Measurements from ENCODE around the gene FLT4. TPM values are rescaled to one million over a fixed set of nuclear protein-coding genes. Genes with fewer than 3 reads are reported as not detected.
A peak's percentile ranks its signal among the peaks of the same experiment; 100 is the strongest.
"Not testable (repeated sequence)": the region's sequence is repeated elsewhere in the genome, so short reads cannot be mapped to it uniquely, and the experiment has no call there.

FLT4 gene
- total RNA-seq, result 1.3 TPM

- peak within 1 kb of the TSS; percentile 24 for H3K4me3 ChIP-seq (ENCODE audit: low read length)
Observed at GRCh38 chr5:180649297-180650039, at the start of gene FLT4. TSS of gene FLT4 (minus strand) at chr5:180649600. CDS start at chr5:180649545, 55 bp downstream.

GRCh38 chr5:180699042-180699441, 49.6 kb upstream of the FLT4 start:
- no peaks in the 10 kb centered on the region for H3K9me3 ChIP-seq (ENCODE audit: low read depth, low read length)
- no peak overlapping the region for H3K4me3 ChIP-seq (ENCODE audit: low read length)
- peaks cover 3% of the 10 kb centered on the region for H3K27me3 ChIP-seq (ENCODE audit: insufficient read depth, low read length)
- H3K4me1 ChIP-seq (ENCODE audit: insufficient read depth, low read length), result no peaks in the 10 kb centered on the region

More at GRCh38 chr5:180649297-180650039, at the start of gene FLT4:
- Histone ChIP-seq H3K27me3 (ENCODE audit: insufficient read depth, low read length) (peaks cover 26% of the 10 kb centered on the region), H3K9me3 (ENCODE audit: low read depth, low read length) (no peaks in the 10 kb centered on the region), H3K4me1 (ENCODE audit: insufficient read depth, low read length) (no peaks in the 10 kb centered on the region)

GRCh38 chr5:180696116-180696515, 46.7 kb upstream of the FLT4 start:
- Histone ChIP-seq H3K4me1 (ENCODE audit: insufficient read depth, low read length) (peaks cover 1% of the 10 kb centered on the region), H3K27me3 (ENCODE audit: insufficient read depth, low read length) (no peaks in the 10 kb centered on the region), H3K4me3 (ENCODE audit: low read length) (no peak overlapping the region), H3K9me3 (ENCODE audit: low read depth, low read length) (no peaks in the 10 kb centered on the region)

- H3K27me3 ChIP-seq (ENCODE audit: insufficient read depth, low read length), result no peaks in the 10 kb centered on the region
- no peak overlapping the region for H3K4me3 ChIP-seq (ENCODE audit: low read length)
- peaks cover 10% of the 10 kb centered on the region for H3K4me1 ChIP-seq (ENCODE audit: insufficient read depth, low read length)
- H3K9me3 ChIP-seq (ENCODE audit: low read depth, low read length), result no peaks in the 10 kb centered on the region
Observed at GRCh38 chr5:180692429-180692828, 43.0 kb upstream of the FLT4 start.

- peaks cover 10% of the 10 kb centered on the region for H3K4me1 ChIP-seq (ENCODE audit: insufficient read depth, low read length)
Observed at GRCh38 chr5:180691046-180691445, 41.6 kb upstream of the FLT4 start.

GRCh38 chr5:180690562-180690961, 41.2 kb upstream of the FLT4 start:
- Histone ChIP-seq H3K4me1 (ENCODE audit: insufficient read depth, low read length) (peaks cover 10% of the 10 kb centered on the region), H3K27me3 (ENCODE audit: insufficient read depth, low read length) (no peaks in the 10 kb centered on the region), H3K9me3 (ENCODE audit: low read depth, low read length) (no peaks in the 10 kb centered on the region), H3K4me3 (ENCODE audit: low read length) (no peak overlapping the region)

More at GRCh38 chr5:180691046-180691445, 41.6 kb upstream of the FLT4 start:
- Histone ChIP-seq H3K9me3 (ENCODE audit: low read depth, low read length) (no peaks in the 10 kb centered on the region), H3K27me3 (ENCODE audit: insufficient read depth, low read length) (no peaks in the 10 kb centered on the region), H3K4me3 (ENCODE audit: low read length) (no peak overlapping the region)

GRCh38 chr5:180689775-180690174, 40.4 kb upstream of the FLT4 start:
- Histone ChIP-seq H3K27me3 (ENCODE audit: insufficient read depth, low read length) (no peaks in the 10 kb centered on the region), H3K4me1 (ENCODE audit: insufficient read depth, low read length) (peaks cover 11% of the 10 kb centered on the region), H3K4me3 (ENCODE audit: low read length) (no peak overlapping the region), H3K9me3 (ENCODE audit: low read depth, low read length) (no peaks in the 10 kb centered on the region)

GRCh38 chr5:180689071-180689694, 39.8 kb upstream of the FLT4 start:
- no peak overlapping the region for H3K4me3 ChIP-seq (ENCODE audit: low read length)
- no peaks in the 10 kb centered on the region for H3K9me3 ChIP-seq (ENCODE audit: low read depth, low read length)
- peaks cover 17% of the 10 kb centered on the region for H3K4me1 ChIP-seq (ENCODE audit: insufficient read depth, low read length)
- H3K27me3 ChIP-seq (ENCODE audit: insufficient read depth, low read length), result no peaks in the 10 kb centered on the region

GRCh38 chr5:180688330-180689070, 39.1 kb upstream of the FLT4 start:
- H3K4me3 ChIP-seq (ENCODE audit: low read length), result no peak overlapping the region

GRCh38 chr5:180686799-180687198, 37.4 kb upstream of the FLT4 start:
- H3K4me3 ChIP-seq (ENCODE audit: low read length); H3K9me3 ChIP-seq (ENCODE audit: low read depth, low read length); H3K27me3 ChIP-seq (ENCODE audit: insufficient read depth, low read length): not testable (repeated sequence)
- H3K4me1 ChIP-seq (ENCODE audit: insufficient read depth, low read length), result peaks cover 26% of the 10 kb centered on the region

More at GRCh38 chr5:180688330-180689070, 39.1 kb upstream of the FLT4 start:
- Histone ChIP-seq H3K27me3 (ENCODE audit: insufficient read depth, low read length) (no peaks in the 10 kb centered on the region), H3K9me3 (ENCODE audit: low read depth, low read length) (no peaks in the 10 kb centered on the region), H3K4me1 (ENCODE audit: insufficient read depth, low read length) (peaks cover 22% of the 10 kb centered on the region)

- no peaks in the 10 kb centered on the region for H3K27me3 ChIP-seq (ENCODE audit: insufficient read depth, low read length)
- no peaks in the 10 kb centered on the region for H3K9me3 ChIP-seq (ENCODE audit: low read depth, low read length)
- H3K4me3 ChIP-seq (ENCODE audit: low read length), result no peak overlapping the region
- peaks cover 16% of the 10 kb centered on the region for H3K4me1 ChIP-seq (ENCODE audit: insufficient read depth, low read length)
Observed at GRCh38 chr5:180684623-180685161, 35.3 kb upstream of the FLT4 start.

- Histone ChIP-seq H3K9me3 (ENCODE audit: low read depth, low read length) (no peaks in the 10 kb centered on the region), H3K4me1 (ENCODE audit: insufficient read depth, low read length) (peaks cover 16% of the 10 kb centered on the region), H3K27me3 (ENCODE audit: insufficient read depth, low read length) (no peaks in the 10 kb centered on the region), H3K4me3 (ENCODE audit: low read length) (no peak overlapping the region)
Observed at GRCh38 chr5:180683220-180683922, 34.0 kb upstream of the FLT4 start.

- H3K9me3 ChIP-seq (ENCODE audit: low read depth, low read length), result no peaks in the 10 kb centered on the region
- H3K4me1 ChIP-seq (ENCODE audit: insufficient read depth, low read length), result peaks cover 16% of the 10 kb centered on the region
- no peaks in the 10 kb centered on the region for H3K27me3 ChIP-seq (ENCODE audit: insufficient read depth, low read length)
- H3K4me3 ChIP-seq (ENCODE audit: low read length), result no peak overlapping the region
Observed at GRCh38 chr5:180682560-180682959, 33.2 kb upstream of the FLT4 start.

- H3K27me3 ChIP-seq (ENCODE audit: insufficient read depth, low read length); H3K4me3 ChIP-seq (ENCODE audit: low read length); H3K9me3 ChIP-seq (ENCODE audit: low read depth, low read length): not testable (repeated sequence)
- peaks cover 16% of the 10 kb centered on the region for H3K4me1 ChIP-seq (ENCODE audit: insufficient read depth, low read length)
Observed at GRCh38 chr5:180682008-180682407, 32.6 kb upstream of the FLT4 start.
